ENCODE data around the gene RHOBTB3. TPM values are rescaled to one million over a fixed set of nuclear protein-coding genes. Genes with fewer than 3 reads are reported as not detected.

The RHOBTB3 gene
- total RNA-seq, 1 experiment from 2014 or later: 6.8 TPM

- H2BK20ac ChIP-seq (ENCODE audit: low read depth, low read length, poor library complexity, severe bottlenecking): no peak overlapping the region
- H3K23ac ChIP-seq (ENCODE audit: insufficient read length, low read depth, low read length): no peak overlapping the region
- WGBS (ENCODE audit: extremely low coverage, insufficient read length, low lambda C conversion rate): no CpG with 5 or more reads among the region's 2 CpGs
- H4K5ac ChIP-seq (ENCODE audit: insufficient read length, low read depth, low read length): no peak overlapping the region
- no peaks in the 10 kb centered on the region for H3K4me1 ChIP-seq (ENCODE audit: insufficient read depth, low read length)
- no peaks in the 10 kb centered on the region for H4K20me1 ChIP-seq (ENCODE audit: control insufficient read depth, insufficient read depth, insufficient read length)
- no peak overlapping the region for H3K4me3 Mint-ChIP-seq
- no peaks in the 10 kb centered on the region for H3K9me3 ChIP-seq (ENCODE audit: control insufficient read depth, low read depth, low read length)
- H3K4me1 Mint-ChIP-seq: peaks cover 3 to 4% of the 10 kb centered on the region in 2 experiments; a peak in 1 of 4 replicates
- no peak overlapping the region for H3K56ac ChIP-seq (ENCODE audit: insufficient read length, low read depth, low read length)
- H3K27ac Mint-ChIP-seq: no peak overlapping the region
- DNase-seq: no peak
- no peak overlapping the region for H3T11ph ChIP-seq (ENCODE audit: low read length)
- H3K4me2 ChIP-seq (ENCODE audit: insufficient read depth, insufficient read length, low read length): no peak overlapping the region
- no peaks in the 10 kb centered on the region for H3K27me3 Mint-ChIP-seq (ENCODE audit: low read depth)
- H2AFZ ChIP-seq (ENCODE audit: low read length): no peak overlapping the region
- no peak overlapping the region for H2AK5ac ChIP-seq (ENCODE audit: insufficient read length, low read length)
- H2BK12ac ChIP-seq (ENCODE audit: insufficient read length, low read depth, low read length): no peak overlapping the region
- H3K79me1 ChIP-seq (ENCODE audit: insufficient read depth, low read depth, low read length, poor library complexity, severe bottlenecking): no peaks in the 10 kb centered on the region
- peaks cover 0 to 2% (median 0%) of the 10 kb centered on the region in 3 experiments; a peak in 1 of 7 replicates for H3K36me3 Mint-ChIP-seq (ENCODE audit: insufficient read depth in 1 of 3, low read depth in 3 of 3)
- no peak overlapping the region for H3K27ac ChIP-seq (ENCODE audit: insufficient read length, low read depth, low read length)
- no peak for TF ChIP-seq CTCF (conservative IDR thresholded peaks at IDR 0.05)
- no peak overlapping the region for H4K91ac ChIP-seq (ENCODE audit: insufficient read length, low read depth, low read length)
- H3K23me2 ChIP-seq (ENCODE audit: insufficient read length, low read depth, low read length, poor library complexity, severe bottlenecking): no peaks in the 10 kb centered on the region
- no peak overlapping the region for H3K14ac ChIP-seq (ENCODE audit: insufficient read depth, low read length)
- no peak overlapping the region for H4K8ac ChIP-seq (replicated peaks; ENCODE audit: insufficient read length, low read depth, low read length)
- no peak overlapping the region for H3K4ac ChIP-seq (ENCODE audit: low read depth, low read length)
- H3K27me3 ChIP-seq (ENCODE audit: insufficient read depth, low read length): no peaks in the 10 kb centered on the region
- H3K79me2 ChIP-seq (ENCODE audit: insufficient read depth, low read length): no peaks in the 10 kb centered on the region
- H3K9ac ChIP-seq (ENCODE audit: extremely low read depth, insufficient read length, low read length): no peak overlapping the region
- H3K9me3 Mint-ChIP-seq: no peaks in the 10 kb centered on the region
- H3K18ac ChIP-seq (ENCODE audit: insufficient read length, low read depth, low read length): no peak overlapping the region
- H2BK15ac ChIP-seq (ENCODE audit: low read depth, low read length): no peak overlapping the region
- H2BK5ac ChIP-seq (ENCODE audit: insufficient read length, low read length): no peak overlapping the region
- no peak overlapping the region for H2BK120ac ChIP-seq (ENCODE audit: low read depth, low read length, poor library complexity, severe bottlenecking)
Observed at GRCh38 chr5:95779611-95780010, 48.5 kb downstream of the RHOBTB3 start.
